Renal cortical epithelial cell (primary cell): Measurements from ENCODE around the gene REX1BD. TPM values are rescaled to one million over a fixed set of nuclear protein-coding genes. Genes with fewer than 3 reads are reported as not detected.
"Not testable (repeated sequence)": the region's sequence is repeated elsewhere in the genome, so short reads cannot be mapped to it uniquely, and the experiment has no call there.

Experiments
- DNase-seq: peaks from one replicate; pipeline ENCODE4 v3.0.0-alpha.2; 2011; ENCODE audit warnings: low read depth
- total RNA-seq: library from RNA; depleted of rRNA; stranded (reverse); fragments of >200 nt; gene quantifications from 2 replicates; pipeline ENCODE4 v1.2.3, GENCODE V29; 2014

REX1BD gene
- total RNA-seq = 30.2 and 62.2 TPM in 2 replicates

- peak; percentile 23 for DNase-seq
Observed at GRCh38 chr19:18588611-18589379, at the start of gene REX1BD. TSS of gene REX1BD (plus strand) at chr19:18588798. CDS start at chr19:18588802, 4 bp downstream.

GRCh38 chr19:18539372-18539771 is 49.2 kb upstream of the REX1BD start:
- DNase-seq = no peak

GRCh38 chr19:18540200-18540599 is 48.4 kb upstream of the REX1BD start:
- DNase-seq = not testable (repeated sequence)

- no peak for DNase-seq
Observed at GRCh38 chr19:18541258-18541991, 47.2 kb upstream of the REX1BD start.

GRCh38 chr19:18541992-18542940 is 46.3 kb upstream of the REX1BD start:
- no peak for DNase-seq

- peak; percentile 55 for DNase-seq
Observed at GRCh38 chr19:18542941-18543813, 45.4 kb upstream of the REX1BD start, which contains the start of gene FKBP8. TSS of gene FKBP8 (minus strand) at chr19:18543573. CDS start at chr19:18541970, 1,603 bp downstream.

- peak; percentile 40 for DNase-seq
Observed at GRCh38 chr19:18543814-18544475, 44.7 kb upstream of the REX1BD start.

GRCh38 chr19:18551631-18552030 is 37.0 kb upstream of the REX1BD start:
- no peak for DNase-seq

GRCh38 chr19:18557411-18558201 is 31.0 kb upstream of the REX1BD start, which contains the start of gene KXD1:
TSS of gene KXD1 (plus strand) at chr19:18557870. CDS start at chr19:18562057, 4,187 bp downstream.
- peak; percentile 99 for DNase-seq

GRCh38 chr19:18558202-18558555 is 30.4 kb upstream of the REX1BD start:
- no peak for DNase-seq

- DNase-seq = no peak
Observed at GRCh38 chr19:18558604-18559003, 30.0 kb upstream of the REX1BD start.

GRCh38 chr19:18559685-18560084 is 28.9 kb upstream of the REX1BD start:
- no peak for DNase-seq

- DNase-seq = no peak
Observed at GRCh38 chr19:18562086-18562485, 26.5 kb upstream of the REX1BD start.

GRCh38 chr19:18566953-18567352 is 21.6 kb upstream of the REX1BD start:
- no peak for DNase-seq

- no peak for DNase-seq
Observed at GRCh38 chr19:18568367-18568766, 20.2 kb upstream of the REX1BD start.

GRCh38 chr19:18571564-18572344 is 16.8 kb upstream of the REX1BD start, which contains the start of gene UBA52:
TSS of gene UBA52 (plus strand) at chr19:18571857. CDS start at chr19:18573301, 1,444 bp downstream.
- peak; percentile 85 for DNase-seq

GRCh38 chr19:18574691-18575291 is 13.8 kb upstream of the REX1BD start:
- no peak for DNase-seq

GRCh38 chr19:18576383-18576782 is 12.2 kb upstream of the REX1BD start:
- no peak for DNase-seq
